Endothelial cell of umbilical vein (primary cell): ENCODE data around the gene CDCA5. TPM values are rescaled to one million over a fixed set of nuclear protein-coding genes. Genes with fewer than 3 reads are reported as not detected.

Source experiments
- BruUV-seq: library from RNA; stranded (reverse); fragments of 400-500 nt; replicated peaks from 2 replicates; lab custom pipeline; 2021; lab: Mats Ljungman, UMichigan
- CTCF ChIA-PET: fragments of 300-600, 350-600 bp; sonication (Branson Sonifier 250); formaldehyde crosslinking; loops from one replicate; lab custom pipeline; 2021; ENCODE audit warnings: antibody characterized with exemption, inconsistent platforms; lab: Charles Lee
- POLR2A ChIA-PET: fragments of 300-600, 350-600 bp; sonication (Branson Sonifier 250); formaldehyde crosslinking; loops from one replicate; lab custom pipeline; 2021; ENCODE audit warnings: antibody characterized with exemption, inconsistent platforms; lab: Charles Lee
- DNase-seq: peaks from one replicate; pipeline ENCODE4 v3.0.0-alpha.2; 2011; ENCODE audit warnings: low read depth, low spot score
- FAIRE-seq: peaks from 2 replicates; lab custom pipeline; 2011; peaks lifted over from hg19 to GRCh38; lab: Jason Lieb, UNC
- H2AFZ ChIP-seq: 2 replicates; pipeline ENCODE4 v1.6.0; 2012; ENCODE audit warnings: low read depth, low read length, control low read depth, inconsistent platforms
- H3K27ac ChIP-seq: 2 replicates; pipeline ENCODE4 v1.5.1; 2011; ENCODE audit warnings: low read depth, mild to moderate bottlenecking, control low read depth, low read length, moderate library complexity; ENCODE audit not compliant: insufficient read depth
- H3K27me3 ChIP-seq, 2 experiments: 2 replicates each; pipeline versions ENCODE4 v1.6.0 to v1.6.1; 2011; ENCODE audit warnings: low read length in 2 of 2, mixed read lengths in 1 of 2; ENCODE audit not compliant: control insufficient read depth in 2 of 2, insufficient read depth in 2 of 2
- H3K36me3 ChIP-seq, 2 experiments: 2 replicates in 1 of 2; 3 replicates in 1 of 2; pipeline ENCODE4 v1.5.1; 2011; ENCODE audit warnings: low read length in 2 of 2, mild to moderate bottlenecking in 1 of 2, moderate library complexity in 1 of 2; ENCODE audit not compliant: control insufficient read depth in 2 of 2, insufficient read depth in 2 of 2; ENCODE audit errors: extremely low read depth in 1 of 2
- H3K4me1 ChIP-seq: 3 replicates; pipeline ENCODE4 v1.5.1; 2011; ENCODE audit warnings: mild to moderate bottlenecking, low read length; ENCODE audit not compliant: control insufficient read depth, insufficient read depth; ENCODE audit errors: extremely low read depth
- H3K4me2 ChIP-seq: 2 replicates; pipeline ENCODE4 v1.6.1; 2011; ENCODE audit warnings: low read length, control low read depth, mixed read lengths; ENCODE audit not compliant: insufficient read depth
- H3K4me3 ChIP-seq, 3 experiments: fragments of 200-600 bp in 1 of 3; sonication (generic), shearing (Covaris generic) in 1 of 3; replicated peaks in 1 of 3; 2 replicates each; pipeline ENCODE4 v1.5.1; 2011 to 2016; ENCODE audit warnings: control low read depth in 3 of 3, low read length in 3 of 3, mild to moderate bottlenecking in 2 of 3, inconsistent platforms in 1 of 3, low read depth in 1 of 3, moderate library complexity in 1 of 3; ENCODE audit not compliant: insufficient read depth in 1 of 3
- H3K79me2 ChIP-seq: 2 replicates; pipeline ENCODE4 v1.6.0; 2012; ENCODE audit warnings: low read length, inconsistent platforms; ENCODE audit not compliant: control insufficient read depth, insufficient read depth
- H3K9ac ChIP-seq: replicated peaks from 2 replicates; pipeline ENCODE3; 2011; ENCODE audit warnings: low read length, control low read depth; ENCODE audit not compliant: insufficient read depth; ENCODE audit errors: extremely low read depth
- H3K9me1 ChIP-seq: replicated peaks from 3 replicates; pipeline ENCODE4 v1.6.0; 2011; ENCODE audit warnings: mild to moderate bottlenecking, low read length; ENCODE audit not compliant: control insufficient read depth, insufficient read depth; ENCODE audit errors: extremely low read depth
- H3K9me3 ChIP-seq: replicated peaks from 2 replicates; pipeline ENCODE4 v1.5.1; 2012; ENCODE audit warnings: low read length, inconsistent platforms; ENCODE audit not compliant: control insufficient read depth, insufficient read depth
- H4K20me1 ChIP-seq: replicated peaks from 2 replicates; pipeline ENCODE3; 2011; ENCODE audit warnings: mild to moderate bottlenecking, low read length; ENCODE audit not compliant: control insufficient read depth, insufficient read depth; ENCODE audit errors: extremely low read depth
- FOS ChIP-seq: IDR thresholded peaks from 2 replicates; pipeline ENCODE4 v1.6.1; 2011; ENCODE audit warnings: mild to moderate bottlenecking, low read length, moderate library complexity, borderline replicate concordance; ENCODE audit not compliant: insufficient read depth
- GATA2 ChIP-seq: IDR thresholded peaks from 2 replicates; pipeline ENCODE4 v1.7.0; 2011; ENCODE audit warnings: low read depth, mild to moderate bottlenecking, moderate library complexity, mixed read lengths, low read length; ENCODE audit not compliant: insufficient read length, insufficient read depth
- MAX ChIP-seq: IDR thresholded peaks from 2 replicates; pipeline ENCODE4 v1.6.1; 2011; ENCODE audit not compliant: insufficient read depth, insufficient read length
- MYC ChIP-seq: IDR thresholded peaks from one replicate; pipeline ENCODE4 v1.6.1; 2011; ENCODE audit warnings: mild to moderate bottlenecking, low read depth, low read length
- POLR2AphosphoS5 ChIP-seq: IDR thresholded peaks from 2 replicates; pipeline ENCODE4 v1.6.1; 2012; ENCODE audit warnings: low read depth, mild to moderate bottlenecking, control low read depth, low read length, moderate library complexity; ENCODE audit not compliant: insufficient read depth
- dilution Hi-C: fragments of 300-500 bp; cut with MboI; formaldehyde crosslinking; loops from one replicate; pipeline ENCODE4 v1.15.0; 2019; ENCODE audit warnings: low sequenced_read_pairs; ENCODE audit not compliant: extremely low pct_ligation_motif_present
- intact Hi-C: fragments of 100-400 bp; cut with micrococcal nuclease; formaldehyde crosslinking; loops from one replicate; pipeline ENCODE4 v1.10.0; 2022
- microRNA-seq: library from miRNA; unstranded; fragments of <30 nt; microRNA quantifications from one replicate; pipeline ENCODE4 v1.2.0, GENCODE V29; 2021; ENCODE audit warnings: borderline number of aligned reads, borderline replicate concordance
- polyA plus RNA-seq, 4 experiments: library from polyadenylated mRNA; depleted of rRNA in 3 of 4; stranded (reverse) in 3 of 4; unstranded in 1 of 4; fragments of >200 nt; gene quantifications; 2 replicates each; pipeline versions ENCODE4 v1.2.1 to v1.2.3, GENCODE V29; 2011 to 2012; ENCODE audit warnings: missing spikeins in 1 of 4
- small RNA-seq: library from RNA; depleted of rRNA; stranded (forward); fragments of <200 nt; gene quantifications from one replicate; pipeline ENCODE3, GENCODE V24; 2012; ENCODE audit warnings: low replicate concordance, low read depth; ENCODE audit not compliant: insufficient read depth, insufficient read length
- total RNA-seq: library from RNA; stranded (reverse); gene quantifications from 2 replicates; pipeline ENCODE4 v1.2.3, GENCODE V29; 2021
- TF ChIP-seq, protein P1 (sequence below), 2 donors: IDR thresholded peaks; 1 replicate in 1 of 2; 2 replicates in 1 of 2; pipeline ENCODE4 v1.5.1; 2011; ENCODE audit warnings: low read length in 2 of 2, mild to moderate bottlenecking in 2 of 2, moderate library complexity in 2 of 2, control low read depth in 1 of 2, inconsistent platforms in 1 of 2, low read depth in 1 of 2; ENCODE audit not compliant: insufficient read depth in 1 of 2; ENCODE audit errors: extremely low read depth in 1 of 2

Gene CDCA5
- total and polyA plus RNA-seq, 2 donors (not counting 3 experiments of a cell fraction or from before 2014, with no cell fraction given), result 16.4 to 35.7 TPM

DNA sequence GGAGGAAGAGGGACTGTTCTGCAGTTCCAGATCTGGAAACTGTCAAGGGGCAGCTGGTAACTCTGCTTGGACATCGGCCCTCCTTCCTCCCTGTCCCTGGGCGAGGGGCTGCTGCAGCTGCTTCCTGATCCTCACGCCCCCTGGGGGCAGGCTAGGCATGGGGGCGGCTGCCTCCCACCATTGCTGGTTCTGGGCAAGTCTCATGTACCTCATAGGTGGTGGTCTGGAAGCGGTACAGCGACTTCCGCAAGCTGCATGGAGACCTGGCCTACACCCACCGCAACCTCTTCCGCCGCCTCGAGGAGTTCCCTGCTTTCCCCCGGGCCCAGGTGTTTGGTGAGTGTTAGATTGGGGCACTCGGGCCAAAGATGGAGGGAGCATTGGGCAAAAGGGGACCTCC, 51.6 kb downstream of the CDCA5 start:
- Histone ChIP-seq H3K27ac (no peak overlapping the region), H3K9me3 (no peaks in the 10 kb centered on the region), H3K79me2 (no peaks in the 10 kb centered on the region), H3K4me2 (no peak overlapping the region), H2AFZ (no peak overlapping the region), H3K4me3 (no peak overlapping the region), H3K4me1 (peaks cover 8% of the 10 kb centered on the region), H3K9me1 (no peaks in the 10 kb centered on the region), H3K36me3 (peaks cover 2 to 13% of the 10 kb centered on the region in 2 experiments), H3K27me3 (no peaks in the 10 kb centered on the region), H4K20me1 (no peaks in the 10 kb centered on the region), H3K9ac (no peak overlapping the region)
- dilution Hi-C loops (no loop called here), intact Hi-C loops (no loop called here)
- POLR2A ChIA-PET, result no interaction called here
- no TSS peak for BruUV-seq
- FAIRE-seq (no peak), DNase-seq (no peak)
- CTCF ChIA-PET, result interaction anchor here (1.2 to 2.5 kb wide), 2 partner anchors 14 to 18 kb away, joined by 3 to 9 read pairs; partner anchors contain the start of gene ARL2
- no peak for TF ChIP-seq MAX
- TF ChIP-seq MYC, result no peak
- TF ChIP-seq, protein P1, sequence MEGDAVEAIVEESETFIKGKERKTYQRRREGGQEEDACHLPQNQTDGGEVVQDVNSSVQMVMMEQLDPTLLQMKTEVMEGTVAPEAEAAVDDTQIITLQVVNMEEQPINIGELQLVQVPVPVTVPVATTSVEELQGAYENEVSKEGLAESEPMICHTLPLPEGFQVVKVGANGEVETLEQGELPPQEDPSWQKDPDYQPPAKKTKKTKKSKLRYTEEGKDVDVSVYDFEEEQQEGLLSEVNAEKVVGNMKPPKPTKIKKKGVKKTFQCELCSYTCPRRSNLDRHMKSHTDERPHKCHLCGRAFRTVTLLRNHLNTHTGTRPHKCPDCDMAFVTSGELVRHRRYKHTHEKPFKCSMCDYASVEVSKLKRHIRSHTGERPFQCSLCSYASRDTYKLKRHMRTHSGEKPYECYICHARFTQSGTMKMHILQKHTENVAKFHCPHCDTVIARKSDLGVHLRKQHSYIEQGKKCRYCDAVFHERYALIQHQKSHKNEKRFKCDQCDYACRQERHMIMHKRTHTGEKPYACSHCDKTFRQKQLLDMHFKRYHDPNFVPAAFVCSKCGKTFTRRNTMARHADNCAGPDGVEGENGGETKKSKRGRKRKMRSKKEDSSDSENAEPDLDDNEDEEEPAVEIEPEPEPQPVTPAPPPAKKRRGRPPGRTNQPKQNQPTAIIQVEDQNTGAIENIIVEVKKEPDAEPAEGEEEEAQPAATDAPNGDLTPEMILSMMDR (IDR thresholded peaks at IDR 0.05; ENCODE audit: extremely low read depth in 1 of 2, insufficient read depth in 1 of 2, low read depth in 1 of 2, low read length in 2 of 2), result no peak
- TF ChIP-seq FOS, result no peak
- TF ChIP-seq GATA2, result no peak
- TF ChIP-seq POLR2AphosphoS5, result no peak

Small RNA genes lying within 50 kb of the gene (microRNA-seq; reads per million reads assigned to microRNA genes)
- not detected for gene MIR6751

Small RNA genes lying within 50 kb of the gene (small RNA-seq; reads per million reads assigned to genes)
- not detected for gene SNX15

Other genes starting within 250 kb of the CDCA5 start
- gene CDC42BPG, start 239.4 kb downstream of the CDCA5 start, total RNA-seq, result 0.42 and 0.62 TPM in 2 replicates
- gene CDC42BPG, start 239.4 kb downstream of the CDCA5 start, polyA plus RNA-seq, result 0.13 and 0.19 TPM in 2 replicates
- gene EHD1, start 205.4 kb downstream of the CDCA5 start, total RNA-seq, result 98.0 and 109 TPM in 2 replicates
- gene EHD1, start 205.4 kb downstream of the CDCA5 start, polyA plus RNA-seq, result 136 and 140 TPM in 2 replicates
- gene ATG2A, start 166.8 kb downstream of the CDCA5 start, total RNA-seq, result 24.3 and 27.4 TPM in 2 replicates
- 13.4 and 17.6 TPM in 2 replicates for gene ATG2A, start 166.8 kb downstream of the CDCA5 start, polyA plus RNA-seq
- 17.8 and 21.5 TPM in 2 replicates for gene PPP2R5B, start 159.4 kb downstream of the CDCA5 start, total RNA-seq
- gene PPP2R5B, start 159.4 kb downstream of the CDCA5 start, polyA plus RNA-seq, result 17.6 and 20.9 TPM in 2 replicates
- not detected in 2 replicates for gene GPHA2, start 148.1 kb downstream of the CDCA5 start, total RNA-seq
- not detected in 2 replicates for gene GPHA2, start 148.1 kb downstream of the CDCA5 start, polyA plus RNA-seq
- not detected in 2 replicates for gene MAJIN, start 111.9 kb downstream of the CDCA5 start, total RNA-seq
- gene MAJIN, start 111.9 kb downstream of the CDCA5 start, polyA plus RNA-seq, result 0.07 TPM in 1 of 2 replicates, not detected in the other
- 0.75 and 0.81 TPM in 2 replicates for gene BATF2, start 87.1 kb downstream of the CDCA5 start, total RNA-seq
- 0.75 and 1.5 TPM in 2 replicates for gene BATF2, start 87.1 kb downstream of the CDCA5 start, polyA plus RNA-seq
- gene ARL2, start 69.9 kb downstream of the CDCA5 start, total RNA-seq, result 108 and 109 TPM in 2 replicates
- gene ARL2, start 69.9 kb downstream of the CDCA5 start, polyA plus RNA-seq, result 259 and 312 TPM in 2 replicates
- 21.0 and 21.8 TPM in 2 replicates for gene SNX15, start 56.6 kb downstream of the CDCA5 start, total RNA-seq
- 15.2 and 15.5 TPM in 2 replicates for gene SNX15, start 56.6 kb downstream of the CDCA5 start, polyA plus RNA-seq
- 16.6 and 18.0 TPM in 2 replicates for gene SAC3D1, start 42.8 kb downstream of the CDCA5 start, total RNA-seq
- gene SAC3D1, start 42.8 kb downstream of the CDCA5 start, polyA plus RNA-seq, result 17.0 and 22.2 TPM in 2 replicates
- 4.4 and 6.8 TPM in 2 replicates for gene NAALADL1, start 25.5 kb downstream of the CDCA5 start, total RNA-seq
- gene NAALADL1, start 25.5 kb downstream of the CDCA5 start, polyA plus RNA-seq, result 13.9 and 16.5 TPM in 2 replicates
- gene ZFPL1, start 182 bp upstream of the CDCA5 start, total RNA-seq, result 37.6 and 45.1 TPM in 2 replicates
- 139 and 186 TPM in 2 replicates for gene ZFPL1, start 182 bp upstream of the CDCA5 start, polyA plus RNA-seq
- 102 and 108 TPM in 2 replicates for gene VPS51, start 12.2 kb upstream of the CDCA5 start, total RNA-seq
- 146 and 196 TPM in 2 replicates for gene VPS51, start 12.2 kb upstream of the CDCA5 start, polyA plus RNA-seq
- gene TM7SF2, start 27.8 kb upstream of the CDCA5 start, total RNA-seq, result 11.6 and 16.2 TPM in 2 replicates
- 39.5 and 47.1 TPM in 2 replicates for gene TM7SF2, start 27.8 kb upstream of the CDCA5 start, polyA plus RNA-seq
- 9.0 and 9.2 TPM in 2 replicates for gene ZNHIT2, start 33.7 kb upstream of the CDCA5 start, total RNA-seq
- gene ZNHIT2, start 33.7 kb upstream of the CDCA5 start, polyA plus RNA-seq, result 7.1 and 12.8 TPM in 2 replicates
- gene FAU, start 38.1 kb upstream of the CDCA5 start, total RNA-seq, result 746 and 784 TPM in 2 replicates
- 741 and 809 TPM in 2 replicates for gene FAU, start 38.1 kb upstream of the CDCA5 start, polyA plus RNA-seq
- 49.7 and 51.6 TPM in 2 replicates for gene MRPL49, start 38.3 kb upstream of the CDCA5 start, total RNA-seq
- 76.8 and 90.4 TPM in 2 replicates for gene MRPL49, start 38.3 kb upstream of the CDCA5 start, polyA plus RNA-seq
- 34.5 and 36.0 TPM in 2 replicates for gene SYVN1, start 50.5 kb upstream of the CDCA5 start, total RNA-seq
- gene SYVN1, start 50.5 kb upstream of the CDCA5 start, polyA plus RNA-seq, result 39.1 and 45.1 TPM in 2 replicates
- gene SPDYC, start 86.2 kb upstream of the CDCA5 start, total RNA-seq, result not detected in 2 replicates
- not detected in 2 replicates for gene SPDYC, start 86.2 kb upstream of the CDCA5 start, polyA plus RNA-seq
- gene CAPN1, start 97.9 kb upstream of the CDCA5 start, total RNA-seq, result 201 and 217 TPM in 2 replicates
- 218 and 293 TPM in 2 replicates for gene CAPN1, start 97.9 kb upstream of the CDCA5 start, polyA plus RNA-seq
- gene POLA2, start 177.9 kb upstream of the CDCA5 start, total RNA-seq, result 24.0 and 25.4 TPM in 2 replicates
- gene POLA2, start 177.9 kb upstream of the CDCA5 start, polyA plus RNA-seq, result 30.0 and 36.2 TPM in 2 replicates
- 23.4 and 23.9 TPM in 2 replicates for gene CDC42EP2, start 230.8 kb upstream of the CDCA5 start, total RNA-seq
- 26.4 and 33.3 TPM in 2 replicates for gene CDC42EP2, start 230.8 kb upstream of the CDCA5 start, polyA plus RNA-seq
- gene DPF2, start 249.8 kb upstream of the CDCA5 start, total RNA-seq, result 48.9 and 58.7 TPM in 2 replicates
- 62.2 and 73.3 TPM in 2 replicates for gene DPF2, start 249.8 kb upstream of the CDCA5 start, polyA plus RNA-seq